Measurements from ENCODE around the gene KCNQ2.
A peak's percentile ranks its signal among the peaks of the same experiment; 100 is the strongest.
"Not testable (repeated sequence)": the region's sequence is repeated elsewhere in the genome, so short reads cannot be mapped to it uniquely, and the experiment has no call there.

The KCNQ2 gene

DNA sequence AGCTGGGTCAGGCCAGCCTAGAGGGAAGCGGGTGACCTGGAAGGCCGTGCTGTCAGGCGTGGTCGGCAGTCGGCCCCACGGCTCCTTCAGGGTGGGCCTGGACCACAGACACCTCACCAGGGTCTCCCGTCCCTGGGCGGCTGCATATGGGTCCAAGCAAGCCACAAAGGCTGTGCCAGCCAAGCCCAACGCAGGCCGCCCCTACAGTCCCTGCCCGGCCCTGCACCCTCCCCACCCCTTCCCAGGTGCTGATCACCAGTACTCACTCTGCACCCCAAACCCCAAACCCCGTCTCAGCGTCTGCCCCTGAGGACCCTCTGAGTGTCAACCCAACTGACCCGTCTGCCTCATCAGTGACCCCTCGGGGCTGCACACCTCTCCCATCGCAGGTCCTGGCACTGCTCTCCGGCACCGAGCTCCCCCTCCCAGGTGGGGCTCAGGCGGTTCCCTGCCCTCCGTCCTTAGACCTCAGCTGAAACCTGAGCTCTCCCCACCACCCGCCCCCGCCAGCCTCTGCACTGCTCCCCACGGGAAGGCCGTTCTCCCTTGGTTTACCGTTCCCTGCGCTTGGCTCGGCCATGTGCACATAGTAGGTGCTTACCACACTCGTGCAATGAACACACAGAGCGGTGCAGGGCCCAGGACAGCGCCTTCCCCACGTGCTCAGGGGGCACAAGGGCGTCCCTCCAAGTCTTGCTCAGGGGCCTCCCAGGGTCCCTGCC lies 46.7 kb upstream of the KCNQ2 start:
- Mint-ChIP-seq H3K27ac (peak overlapping the region in 2 of 3 experiments; percentile 58 to 92), H3K4me1 (peaks cover 5% of the 10 kb centered on the region), H3K4me3 (peak overlapping the region; percentile 81 to 88 (median 87)), H3K9me3 (no peaks in the 10 kb centered on the region), H3K36me3 (ENCODE audit: low read depth) (peaks cover 13% of the 10 kb centered on the region), H3K27me3 (ENCODE audit: low read depth) (peaks cover 8% of the 10 kb centered on the region)
- TF ChIP-seq, protein P1, sequence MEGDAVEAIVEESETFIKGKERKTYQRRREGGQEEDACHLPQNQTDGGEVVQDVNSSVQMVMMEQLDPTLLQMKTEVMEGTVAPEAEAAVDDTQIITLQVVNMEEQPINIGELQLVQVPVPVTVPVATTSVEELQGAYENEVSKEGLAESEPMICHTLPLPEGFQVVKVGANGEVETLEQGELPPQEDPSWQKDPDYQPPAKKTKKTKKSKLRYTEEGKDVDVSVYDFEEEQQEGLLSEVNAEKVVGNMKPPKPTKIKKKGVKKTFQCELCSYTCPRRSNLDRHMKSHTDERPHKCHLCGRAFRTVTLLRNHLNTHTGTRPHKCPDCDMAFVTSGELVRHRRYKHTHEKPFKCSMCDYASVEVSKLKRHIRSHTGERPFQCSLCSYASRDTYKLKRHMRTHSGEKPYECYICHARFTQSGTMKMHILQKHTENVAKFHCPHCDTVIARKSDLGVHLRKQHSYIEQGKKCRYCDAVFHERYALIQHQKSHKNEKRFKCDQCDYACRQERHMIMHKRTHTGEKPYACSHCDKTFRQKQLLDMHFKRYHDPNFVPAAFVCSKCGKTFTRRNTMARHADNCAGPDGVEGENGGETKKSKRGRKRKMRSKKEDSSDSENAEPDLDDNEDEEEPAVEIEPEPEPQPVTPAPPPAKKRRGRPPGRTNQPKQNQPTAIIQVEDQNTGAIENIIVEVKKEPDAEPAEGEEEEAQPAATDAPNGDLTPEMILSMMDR (IDR thresholded peaks at IDR 0.05; ENCODE audit: unreplicated experiment in 3 of 3): no peak

DNA sequence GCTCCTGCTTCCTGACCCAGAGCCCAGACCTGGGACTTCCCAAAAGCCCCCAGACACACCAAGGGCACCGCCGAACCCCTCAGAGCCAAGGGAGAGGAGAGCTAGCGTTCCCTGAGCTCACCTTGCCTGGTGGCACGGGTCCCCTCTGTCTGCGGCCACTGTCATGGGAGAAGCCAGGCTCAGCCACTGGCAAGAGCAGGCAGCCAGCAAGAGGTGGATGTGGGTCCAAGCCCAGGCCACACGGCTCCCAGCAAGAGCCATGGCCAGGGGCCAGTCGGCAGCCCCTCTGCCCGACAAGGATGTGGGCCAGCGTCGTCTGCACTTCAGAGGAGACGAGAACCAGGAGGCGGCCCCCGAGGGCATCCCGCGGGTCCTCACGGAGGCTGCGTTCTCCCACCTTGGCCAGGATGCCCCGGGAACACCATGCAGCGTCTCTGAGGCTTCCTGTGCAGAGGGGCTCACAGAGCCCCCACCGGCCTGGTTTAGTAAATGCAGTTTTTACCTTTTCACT lies 46.0 kb upstream of the KCNQ2 start:
- TF ChIP-seq, protein P1 (IDR thresholded peaks at IDR 0.05; ENCODE audit: unreplicated experiment in 3 of 3): peak in 1 of 3 experiments; percentile 37

DNA sequence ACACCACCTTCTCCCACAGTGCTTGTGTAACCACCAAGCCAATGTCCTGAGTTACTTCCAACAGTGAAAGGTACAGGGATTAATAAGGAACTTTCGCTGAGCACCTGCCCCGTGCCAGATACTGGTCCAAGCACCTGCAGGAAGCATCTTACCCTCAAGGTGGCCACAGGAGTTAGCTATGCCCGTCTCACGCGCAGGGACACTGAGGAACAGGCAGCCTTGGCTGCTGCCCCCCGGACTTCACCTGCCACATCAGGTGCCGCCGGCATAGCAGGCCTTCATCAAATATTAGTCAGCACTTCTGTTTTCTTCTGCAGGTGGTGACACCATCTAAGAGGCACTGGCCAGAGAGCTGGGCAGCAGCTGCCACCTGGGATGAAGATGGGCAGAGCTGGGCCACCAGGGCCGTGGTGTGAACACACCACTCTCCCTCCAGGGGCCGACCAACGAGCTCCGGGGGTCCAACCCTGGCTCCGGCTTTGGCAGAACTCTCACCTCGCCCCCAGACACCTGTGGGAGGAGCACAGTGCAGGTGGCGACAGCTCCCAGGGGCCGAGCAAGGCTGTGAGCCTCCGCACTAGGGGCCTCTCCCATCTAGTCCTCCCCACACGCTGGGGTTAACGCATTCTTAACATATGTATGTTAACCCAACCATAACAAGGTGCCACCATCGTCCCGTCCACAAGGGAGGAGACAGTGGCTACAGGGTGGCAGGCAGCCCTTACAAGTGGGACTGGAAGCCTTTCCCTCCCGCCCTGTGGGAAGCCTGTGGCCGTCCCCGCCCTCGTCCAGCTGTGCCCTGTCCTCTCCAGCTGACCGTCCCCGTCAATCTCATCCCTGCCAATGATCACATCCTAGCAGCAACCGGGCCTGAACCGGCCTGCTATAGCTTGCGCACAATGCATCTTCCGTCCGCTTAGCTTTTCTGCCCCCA lies 45.2 kb upstream of the KCNQ2 start:
- H3K27me3 Mint-ChIP-seq (ENCODE audit: low read depth): peaks cover 17% of the 10 kb centered on the region
- TF ChIP-seq, protein P1 (IDR thresholded peaks at IDR 0.05; ENCODE audit: unreplicated experiment in 3 of 3): no peak
- H3K27ac Mint-ChIP-seq: no peak overlapping the region
- peaks cover 5% of the 10 kb centered on the region for H3K4me1 Mint-ChIP-seq
- peak overlapping the region; percentile 81 to 88 (median 86) for H3K4me3 Mint-ChIP-seq
- H3K9me3 Mint-ChIP-seq: peaks cover 8% of the 10 kb centered on the region
- H3K36me3 Mint-ChIP-seq (ENCODE audit: low read depth): peaks cover 2% of the 10 kb centered on the region

More for the DNA sequence above, 46.0 kb upstream of the KCNQ2 start:
- peaks cover 9% of the 10 kb centered on the region for H3K36me3 Mint-ChIP-seq (ENCODE audit: low read depth)
- H3K4me1 Mint-ChIP-seq: peaks cover 5% of the 10 kb centered on the region
- peaks cover 10% of the 10 kb centered on the region for H3K27me3 Mint-ChIP-seq (ENCODE audit: low read depth)
- H3K4me3 Mint-ChIP-seq: peak overlapping the region; percentile 81 to 88 (median 86)
- H3K27ac Mint-ChIP-seq: peak overlapping the region in 2 of 3 experiments; percentile 45 to 92
- H3K9me3 Mint-ChIP-seq: peaks cover 1% of the 10 kb centered on the region

DNA sequence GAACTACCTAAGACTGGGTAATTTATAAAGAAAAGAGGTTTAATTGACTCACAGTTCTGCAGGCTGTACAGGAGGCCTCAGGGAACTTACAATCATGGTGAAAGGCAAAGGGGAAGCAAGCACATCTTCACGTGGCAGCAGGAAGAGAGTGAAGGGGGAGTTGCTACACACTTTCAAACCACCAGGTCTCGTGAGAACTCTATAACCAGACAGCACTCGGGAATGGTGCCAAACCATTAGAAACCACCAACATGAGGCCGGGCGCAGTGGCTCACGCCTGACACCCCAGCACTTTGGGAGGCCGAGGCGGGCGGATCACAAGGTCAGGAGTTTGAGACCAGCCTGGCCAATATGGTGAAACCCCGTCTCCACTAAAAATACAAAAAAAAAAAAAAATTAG lies 42.1 kb upstream of the KCNQ2 start:
- H3K27ac Mint-ChIP-seq; H3K36me3 Mint-ChIP-seq (ENCODE audit: low read depth); H3K4me1 Mint-ChIP-seq; H3K4me3 Mint-ChIP-seq: not testable (repeated sequence)
- Mint-ChIP-seq H3K9me3 (peaks cover 16% of the 10 kb centered on the region), H3K27me3 (ENCODE audit: low read depth) (peaks cover 18% of the 10 kb centered on the region)

DNA sequence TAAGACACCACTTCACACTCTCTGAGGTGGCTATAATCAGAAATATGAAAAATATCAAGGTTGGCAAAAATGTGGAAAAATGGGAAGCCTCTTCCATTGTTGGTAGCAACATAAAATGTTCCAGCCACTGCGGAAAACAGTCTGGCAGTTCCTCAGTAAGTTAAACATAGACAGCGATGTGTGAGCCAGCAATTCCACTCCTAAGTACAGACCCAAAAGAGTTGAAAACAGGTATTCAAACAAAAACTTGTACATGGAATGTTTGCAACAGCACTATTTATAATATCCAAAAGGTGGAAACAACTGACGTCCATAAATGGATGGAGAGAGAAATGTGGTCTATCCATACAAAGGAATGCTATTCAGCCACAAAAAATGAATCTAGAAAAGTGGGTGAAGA lies 40.8 kb upstream of the KCNQ2 start:
- H3K27ac Mint-ChIP-seq: no peak overlapping the region
- H3K4me3 Mint-ChIP-seq: no peak overlapping the region
- peaks cover 21% of the 10 kb centered on the region for H3K27me3 Mint-ChIP-seq (ENCODE audit: low read depth)
- H3K9me3 Mint-ChIP-seq: peaks cover 22% of the 10 kb centered on the region
- no peaks in the 10 kb centered on the region for H3K36me3 Mint-ChIP-seq (ENCODE audit: low read depth)
- TF ChIP-seq, protein P1 (IDR thresholded peaks at IDR 0.05; ENCODE audit: unreplicated experiment in 3 of 3): no peak
- H3K4me1 Mint-ChIP-seq: no peaks in the 10 kb centered on the region

DNA sequence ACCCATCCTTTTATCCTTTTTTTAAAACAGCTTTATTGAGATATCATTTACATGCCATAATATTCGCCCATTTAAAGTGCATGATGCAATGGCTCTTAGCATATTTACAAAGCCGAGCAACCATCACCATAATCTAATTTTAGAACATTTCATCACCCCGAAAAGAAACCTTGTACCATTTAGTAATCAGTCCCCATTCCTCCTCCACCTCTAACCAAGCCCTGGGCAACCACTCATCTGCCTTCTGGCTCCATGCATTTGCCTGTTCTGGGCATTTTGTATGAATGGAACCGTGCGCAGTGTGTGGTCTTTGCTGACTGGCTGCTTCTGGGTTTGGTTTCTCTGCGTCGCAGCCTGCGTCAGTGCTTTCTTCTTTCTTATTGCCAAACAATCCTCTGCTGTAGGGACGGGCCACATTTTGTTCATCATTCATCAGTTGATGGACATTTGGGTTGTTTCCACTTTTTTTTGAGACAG lies 36.7 kb upstream of the KCNQ2 start:
- Mint-ChIP-seq H3K27ac (no peak overlapping the region), H3K9me3 (peaks cover 39% of the 10 kb centered on the region)
- TF ChIP-seq, protein P1 (IDR thresholded peaks at IDR 0.05; ENCODE audit: unreplicated experiment in 3 of 3): no peak

More for the DNA sequence above, 36.7 kb upstream of the KCNQ2 start:
- H3K36me3 Mint-ChIP-seq (ENCODE audit: low read depth): no peaks in the 10 kb centered on the region
- H3K4me3 Mint-ChIP-seq: no peak overlapping the region
- H3K27me3 Mint-ChIP-seq (ENCODE audit: low read depth): peaks cover 23% of the 10 kb centered on the region
- H3K4me1 Mint-ChIP-seq: no peaks in the 10 kb centered on the region

Measured in nephron (organoid).